GM21737 (cell line): ENCODE results near the gene TMED4.

Experiments used
- ATAC-seq: cut with Tn5 transposase; IDR thresholded peaks from one replicate; pipeline ENCODE4 v1.9.1; 2021; ENCODE audit warnings: mild to moderate bottlenecking, moderate library complexity; ENCODE audit not compliant: unreplicated experiment

The TMED4 gene

DNA sequence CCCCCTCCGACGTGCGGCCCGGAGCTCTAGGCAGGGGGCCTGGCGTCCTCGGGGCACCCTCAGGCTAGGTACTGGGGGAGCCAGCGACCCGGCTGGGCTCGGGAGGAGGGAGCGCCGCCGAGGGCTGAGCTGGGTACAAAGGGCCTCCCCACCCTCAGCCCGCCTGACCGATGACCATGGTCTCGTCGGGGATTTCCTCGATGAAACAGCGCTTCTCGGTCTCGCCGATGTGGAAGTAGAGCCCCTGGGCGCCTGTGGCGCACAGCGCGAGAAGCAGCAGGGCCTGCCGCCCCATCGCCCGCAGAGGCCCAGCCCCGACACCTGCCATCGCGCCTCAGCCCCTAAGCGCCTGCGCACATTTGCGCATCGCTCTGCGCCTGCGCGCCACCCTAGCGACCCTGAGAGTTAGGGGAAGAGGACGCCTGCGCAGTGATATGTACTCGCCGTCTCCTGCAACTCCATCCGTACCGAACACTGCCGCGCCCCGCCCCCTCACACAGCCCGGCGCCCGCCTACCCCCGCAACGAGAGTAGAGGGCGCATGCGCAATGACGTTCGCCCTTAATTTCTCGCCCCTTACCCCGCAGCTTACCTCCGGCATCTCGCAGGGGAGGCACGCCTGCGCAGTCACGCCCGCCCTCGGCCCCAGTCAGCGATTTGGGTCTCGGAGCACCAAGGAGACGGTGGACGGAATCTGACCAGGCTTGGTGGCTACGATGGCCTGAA is at the start of gene TMED4:
Gene TMED4, minus strand, starts transcription at position 353 of the 725 bp plus-strand sequence. Its CDS starts 25 bp downstream, at position 328.
- peak; percentile 84 for ATAC-seq

DNA sequence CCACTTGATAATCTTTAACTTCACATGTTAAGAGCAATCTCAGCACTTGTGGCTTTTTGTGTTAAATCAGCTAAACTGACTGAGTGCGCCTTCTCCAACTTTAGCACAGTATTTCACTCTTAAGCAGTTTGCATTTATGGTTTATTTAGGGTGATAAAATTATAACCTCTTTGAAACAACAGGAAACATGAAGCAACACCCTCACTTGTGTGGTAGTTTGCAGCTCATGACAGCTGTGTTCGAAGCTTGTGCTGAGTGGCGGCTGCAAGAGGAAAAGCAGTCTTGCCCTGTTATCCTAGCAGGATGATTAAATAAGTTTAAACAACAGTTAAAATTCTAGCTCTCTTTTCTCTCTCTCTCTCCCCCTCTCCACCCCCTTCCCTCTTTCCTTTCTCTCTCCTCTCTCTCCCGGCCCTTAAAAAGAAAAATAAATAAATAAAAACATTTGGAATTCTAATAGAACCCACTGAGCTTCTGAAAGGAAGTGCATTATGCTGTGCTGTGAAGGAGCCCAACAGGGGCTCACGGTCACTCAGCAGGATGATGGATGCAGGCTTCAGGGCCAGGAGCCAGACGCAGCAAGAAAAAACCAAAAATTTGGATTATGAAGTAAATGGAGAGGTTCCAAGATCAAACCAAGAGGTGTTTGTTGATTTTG is 49.6 kb upstream of the TMED4 start:
- ATAC-seq: no peak

GRCh38 chr7:44630792-44631457 is 48.9 kb upstream of the TMED4 start:
- ATAC-seq: no peak

GRCh38 chr7:44629829-44630522 is 47.9 kb upstream of the TMED4 start:
- peak; percentile 41 for ATAC-seq

GRCh38 chr7:44626620-44627019 is 44.6 kb upstream of the TMED4 start:
- no peak for ATAC-seq

GRCh38 chr7:44625526-44626471 is 43.8 kb upstream of the TMED4 start:
- no peak for ATAC-seq

DNA sequence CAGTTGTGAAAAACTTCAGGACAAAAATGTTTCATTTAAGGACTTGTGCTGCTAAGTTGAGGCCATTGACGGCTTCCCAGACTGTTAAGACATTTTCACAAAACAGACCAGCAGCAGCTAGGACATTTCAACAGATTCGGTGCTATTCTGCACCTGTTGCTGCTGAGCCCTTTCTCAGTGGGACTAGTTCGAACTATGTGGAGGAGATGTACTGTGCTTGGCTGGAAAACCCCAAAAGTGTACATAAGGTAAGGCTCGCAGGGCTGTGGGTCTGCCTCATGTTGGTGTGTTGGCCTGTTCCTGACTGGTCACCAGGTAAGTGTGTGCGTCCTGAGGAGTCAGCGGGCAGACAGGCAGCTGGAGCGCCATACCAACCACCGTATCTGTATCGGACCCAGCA is 42.3 kb upstream of the TMED4 start:
- no peak for ATAC-seq

DNA sequence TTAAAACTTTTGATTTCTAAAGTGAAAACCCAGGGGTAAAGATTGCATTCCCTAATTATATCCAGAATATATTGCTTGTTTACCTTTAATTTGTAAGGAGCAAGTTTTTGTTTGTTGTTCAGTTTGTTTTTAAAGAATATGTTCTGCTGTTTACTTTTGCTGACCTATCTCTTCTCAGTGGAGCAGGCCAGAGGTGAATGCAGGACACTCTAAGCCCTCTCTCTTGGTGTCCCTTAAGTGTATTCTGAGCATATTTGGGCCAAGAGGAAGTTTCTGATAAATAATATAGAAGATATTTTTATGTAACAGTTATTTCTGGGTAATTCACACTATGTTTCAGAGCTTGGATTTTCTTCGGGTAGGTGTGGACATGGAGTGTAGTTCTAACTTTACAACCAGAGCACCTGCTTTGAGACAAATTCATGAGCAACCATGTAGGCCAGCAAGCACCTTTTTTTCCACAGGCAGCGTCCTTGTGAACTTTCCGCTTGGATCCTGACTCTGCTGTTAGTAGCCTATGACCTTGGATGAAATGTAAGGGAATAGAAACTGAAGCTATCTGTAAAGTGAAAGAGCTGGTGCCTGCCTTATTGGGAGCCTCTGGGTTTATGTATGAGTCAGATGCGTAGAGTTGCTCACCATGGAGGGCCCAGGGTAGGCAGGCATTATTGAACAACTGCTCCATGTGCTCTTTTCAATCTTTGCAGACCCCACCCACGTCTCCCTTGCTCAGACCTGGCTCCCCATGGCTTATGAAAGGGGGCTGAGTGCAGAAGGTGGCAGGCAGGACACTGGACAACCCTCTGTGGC is 40.5 kb upstream of the TMED4 start:
- peak; percentile 64 for ATAC-seq

GRCh38 chr7:44621750-44622103 is 39.7 kb upstream of the TMED4 start:
- no peak for ATAC-seq

- ATAC-seq: no peak
These were observed 39.2 kb upstream of the TMED4 start for GRCh38 chr7:44621034-44621749.

GRCh38 chr7:44618753-44619152 is 36.7 kb upstream of the TMED4 start:
- ATAC-seq: no peak

GRCh38 chr7:44618045-44618444 is 36.0 kb upstream of the TMED4 start:
- ATAC-seq: no peak

DNA sequence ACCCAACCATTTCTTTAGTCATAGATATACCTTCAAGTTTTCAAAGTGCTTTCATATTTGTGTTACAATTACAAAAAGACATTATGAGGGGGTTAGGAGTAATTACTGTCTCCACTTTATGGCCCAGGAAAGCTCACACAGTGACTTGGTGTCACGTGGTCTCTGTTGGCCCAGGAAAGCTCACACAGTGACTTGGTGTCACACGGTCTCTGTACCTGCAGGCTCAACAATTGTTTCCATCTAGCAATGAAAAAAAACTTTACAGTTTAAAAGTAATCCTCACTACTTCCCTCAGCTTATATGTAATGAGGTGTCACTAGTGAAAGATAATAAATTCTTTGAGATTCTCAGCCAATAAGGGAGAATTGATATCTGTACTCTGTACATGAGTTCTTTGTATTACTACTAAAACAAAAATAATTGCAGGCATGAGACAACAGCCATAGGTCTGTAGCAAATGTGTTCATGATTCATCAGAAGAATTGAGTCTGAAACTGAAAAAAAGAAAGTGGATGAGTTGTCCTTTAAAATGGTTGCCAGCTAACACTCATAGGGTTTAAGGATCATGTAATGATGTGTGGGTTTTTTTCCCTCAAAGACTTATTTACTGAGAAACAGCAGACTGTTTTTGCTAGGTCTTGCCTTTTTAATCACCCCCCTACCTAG is 35.3 kb upstream of the TMED4 start:
- no peak for ATAC-seq

DNA sequence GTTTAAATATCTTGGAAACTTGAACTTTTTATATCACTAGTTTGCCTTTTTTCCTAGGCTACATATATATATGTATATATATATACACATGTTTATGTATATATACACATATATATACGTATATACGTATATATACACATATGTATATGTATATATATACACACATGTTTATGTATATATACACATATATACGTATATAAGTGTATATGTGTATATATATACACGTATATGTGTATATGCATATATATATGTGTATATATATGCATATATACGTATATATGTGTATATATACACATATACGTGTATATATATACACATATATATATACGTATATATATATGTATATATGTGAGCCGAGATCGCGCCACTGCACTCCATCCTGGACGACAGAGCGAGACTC is 34.5 kb upstream of the TMED4 start:
- ATAC-seq: no peak

DNA sequence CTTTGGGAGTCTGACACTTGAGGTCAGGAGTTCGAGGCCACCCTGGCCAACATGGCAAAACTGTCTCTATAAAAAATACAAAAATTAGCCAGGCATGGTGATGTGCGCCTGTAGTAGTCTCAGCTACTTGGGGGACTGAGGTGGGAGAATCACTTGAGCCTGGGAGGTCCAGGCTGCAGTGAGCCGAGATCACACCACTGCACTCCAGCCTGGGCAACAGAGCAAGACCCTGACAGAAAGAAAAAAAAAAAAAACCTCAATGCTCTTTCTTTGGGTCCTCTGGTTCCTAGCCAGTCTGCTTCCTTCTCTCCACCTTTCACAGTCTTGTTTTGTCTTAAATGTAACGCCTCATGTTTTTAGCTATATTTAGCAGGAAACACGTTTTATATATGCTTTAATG is 33.8 kb upstream of the TMED4 start:
- no peak for ATAC-seq

- ATAC-seq: no peak
These were observed 33.1 kb upstream of the TMED4 start for GRCh38 chr7:44615149-44615611.

DNA sequence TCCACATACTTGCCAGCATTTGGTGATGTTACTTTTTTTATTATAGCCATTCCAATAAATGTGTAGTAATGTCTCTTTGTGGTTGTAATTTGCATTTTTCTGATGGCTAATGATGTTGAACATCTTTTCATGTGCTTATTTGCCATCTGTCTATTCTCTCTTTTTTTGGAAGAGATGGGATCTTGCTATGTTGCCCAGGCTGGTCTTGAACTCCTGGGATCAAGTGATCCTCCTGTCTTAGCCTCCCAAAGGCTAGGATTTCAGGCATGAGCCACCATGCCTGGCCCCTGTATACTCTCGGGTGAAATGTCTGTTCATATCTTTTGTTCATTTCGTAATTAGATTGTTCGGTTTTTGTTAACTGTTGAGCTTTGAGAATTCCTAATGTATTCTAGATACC is 27.8 kb upstream of the TMED4 start:
- ATAC-seq: no peak

DNA sequence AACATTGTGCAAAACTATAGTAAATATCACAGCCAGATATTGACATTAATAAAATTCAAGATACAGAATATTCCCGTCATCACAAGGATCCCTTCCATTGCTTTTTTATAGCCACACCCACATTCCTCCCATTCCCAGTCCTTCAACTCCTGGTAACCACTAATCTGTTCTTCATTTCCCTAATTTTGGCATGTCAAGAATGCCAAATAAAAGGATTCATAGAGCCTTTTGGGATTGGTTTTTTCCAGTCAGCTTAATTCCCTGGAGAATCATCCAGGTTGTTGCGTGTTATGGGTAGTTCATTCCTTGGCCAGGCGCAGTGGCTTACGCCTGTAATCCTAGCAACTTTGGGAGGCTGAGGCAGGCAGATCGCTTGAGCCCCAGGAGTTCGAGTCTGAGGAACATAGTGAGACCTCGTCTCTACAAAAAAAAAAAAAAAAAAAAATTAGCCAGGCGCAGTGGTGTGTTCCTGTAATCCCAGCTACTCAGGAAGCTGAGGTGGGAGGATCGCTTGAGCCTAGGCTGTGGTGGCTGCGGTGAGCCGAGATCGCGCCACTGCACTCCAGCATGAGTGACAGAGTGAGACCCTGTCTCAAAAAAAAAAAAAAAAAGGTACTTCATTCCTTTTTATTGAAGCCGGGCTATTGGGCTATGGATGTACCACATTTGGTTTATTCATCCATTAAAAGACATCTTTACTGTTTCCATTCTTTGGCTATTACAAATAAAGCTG is 27.1 kb upstream of the TMED4 start:
- ATAC-seq: no peak
